K562 (cell line): ENCODE results near the gene REPS1. TPM values are rescaled to one million over a fixed set of nuclear protein-coding genes. Genes with fewer than 3 reads are reported as not detected.
A peak's percentile ranks its signal among the peaks of the same experiment; 100 is the strongest.

Experiments used
- ATAC-seq: fragments of 200-7000 bp; cut with Tn5 transposase; 3 replicates; pipeline ENCODE4 v1.9.1; 2020; ENCODE audit warnings: moderate library complexity
- BruUV-seq: library from RNA; stranded (reverse); fragments of 400-500 nt; replicated peaks from 2 replicates; lab custom pipeline; 2021; lab: Mats Ljungman, UMichigan
- CTCF ChIA-PET: fragments of 300-600 bp; formaldehyde crosslinking; extraction: SDS; loops from one replicate; lab custom pipeline; 2021; ENCODE audit warnings: low intra/inter-chr PET ratio; lab: Yijun Ruan, JAX
- POLR2A ChIA-PET: fragments of 300-600, 350-650 bp; sonication (Branson Sonifier 250); formaldehyde crosslinking; extraction: SDS; loops from one replicate; lab custom pipeline; 2021; ENCODE audit warnings: antibody characterized with exemption, inconsistent platforms; lab: Yijun Ruan, JAX
- DNase-seq, 4 experiments: peaks; one replicate each; pipeline versions ENCODE4 v3.0.0 to v3.0.0-alpha.2; 2011 to 2018; ENCODE audit warnings: low spot score in 3 of 4, mixed read lengths in 3 of 4; ENCODE audit errors: extremely low read depth in 1 of 4
- FAIRE-seq: peaks from 2 replicates; lab custom pipeline; 2011; peaks lifted over from hg19 to GRCh38; lab: Jason Lieb, UNC
- H2AFZ ChIP-seq: 2 replicates; pipeline ENCODE4 v1.6.0; 2011; ENCODE audit warnings: low read depth, low read length, control low read depth, inconsistent platforms
- H3K27ac ChIP-seq: fragments of 200-600 bp; 3 replicates; pipeline ENCODE4 v1.8.0; 2011; ENCODE audit warnings: low read depth, mild to moderate bottlenecking, control low read depth, inconsistent platforms, low read length, moderate library complexity, mixed read lengths; ENCODE audit errors: extremely low read depth
- H3K27me3 ChIP-seq, 2 experiments: fragments of 300-600 bp in 1 of 2; 2 replicates in 1 of 2; 3 replicates in 1 of 2; pipeline versions ENCODE4 v1.6.0 to v1.8.0; 2011; ENCODE audit warnings: inconsistent platforms in 2 of 2, low read length in 2 of 2, mild to moderate bottlenecking in 1 of 2, mixed read lengths in 1 of 2, moderate library complexity in 1 of 2; ENCODE audit not compliant: control insufficient read depth in 2 of 2, insufficient read depth in 2 of 2
- H3K36me3 ChIP-seq: fragments of 300-600 bp; 3 replicates; pipeline ENCODE4 v1.8.0; 2011; ENCODE audit warnings: mild to moderate bottlenecking, low read length, inconsistent platforms; ENCODE audit not compliant: control insufficient read depth, insufficient read depth
- H3K4me1 ChIP-seq, 2 experiments: fragments of 200-600 bp in 1 of 2; replicated peaks in 1 of 2; 2 replicates in 1 of 2; 3 replicates in 1 of 2; pipeline versions ENCODE4 v1.5.1 to v1.8.0; 2011; ENCODE audit warnings: inconsistent platforms in 2 of 2, low read length in 2 of 2, mild to moderate bottlenecking in 1 of 2, mixed read lengths in 1 of 2, moderate library complexity in 1 of 2; ENCODE audit not compliant: control insufficient read depth in 2 of 2, insufficient read depth in 2 of 2
- H3K4me2 ChIP-seq: 2 replicates; pipeline ENCODE4 v1.6.1; 2011; ENCODE audit warnings: low read length, control low read depth, inconsistent platforms, mixed read lengths; ENCODE audit not compliant: insufficient read depth
- H3K4me3 ChIP-seq: fragments of 200-600 bp; sonication (generic), shearing (Covaris generic); 2 replicates; pipeline ENCODE4 v1.5.1; 2016; ENCODE audit warnings: control low read depth, inconsistent platforms
- H3K79me2 ChIP-seq: fragments of 200-600 bp; 3 replicates; pipeline ENCODE4 v1.8.0; 2011; ENCODE audit warnings: low read length, inconsistent platforms; ENCODE audit not compliant: control insufficient read depth, insufficient read depth
- H3K9ac ChIP-seq, 2 experiments: 2 replicates each; pipeline versions ENCODE4 v1.6.0 to v1.6.1; 2011; ENCODE audit warnings: low read depth in 2 of 2, low read length in 2 of 2, control low read depth in 1 of 2, inconsistent platforms in 1 of 2, mild to moderate bottlenecking in 1 of 2, mixed read lengths in 1 of 2; ENCODE audit not compliant: insufficient read depth in 1 of 2
- H3K9me1 ChIP-seq: one replicate; pipeline ENCODE4 v1.6.0; 2011; ENCODE audit warnings: inconsistent platforms, mild to moderate bottlenecking, low read length, moderate library complexity; ENCODE audit not compliant: control insufficient read depth, insufficient read depth
- H3K9me3 ChIP-seq: replicated peaks from 2 replicates; pipeline ENCODE4 v1.5.1; 2011; ENCODE audit warnings: low read depth, low read length, inconsistent platforms; ENCODE audit not compliant: control insufficient read depth, insufficient read depth
- H4K20me1 ChIP-seq: replicated peaks from 2 replicates; pipeline ENCODE4 v1.6.1; 2011; ENCODE audit warnings: low read length, inconsistent platforms, mixed read lengths; ENCODE audit not compliant: control insufficient read depth, insufficient read depth
- CHD2 ChIP-seq: IDR thresholded peaks from 2 replicates; pipeline ENCODE4 v1.6.1; 2011; ENCODE audit warnings: low read depth, low read length
- HDAC8 ChIP-seq: fragments of 450-650 bp; IDR thresholded peaks from 2 replicates; pipeline ENCODE4 v1.6.1; 2016; ENCODE audit warnings: mild to moderate bottlenecking, missing genetic modification characterization, moderate library complexity, missing compliant biosample characterization
- MECOM ChIP-seq: fragments of 250-450 bp; sonication (Bioruptor Pico); IDR thresholded peaks from 2 replicates; pipeline ENCODE4 v1.8.0; 2022; ENCODE audit warnings: inconsistent platforms
- PHB2 ChIP-seq: fragments of 450-650 bp; IDR thresholded peaks from 2 replicates; pipeline ENCODE4 v1.6.1; 2017; ENCODE audit warnings: low read depth
- ZFP36 ChIP-seq: fragments of 150-350 bp; IDR thresholded peaks from 2 replicates; pipeline ENCODE4 v1.6.1; 2018; ENCODE audit warnings: low read length, low read depth; ENCODE audit not compliant: partially characterized antibody
- ZNF277 ChIP-seq: fragments of 250-450 bp; sonication (Bioruptor Pico); IDR thresholded peaks from 2 replicates; pipeline ENCODE4 v1.8.0; 2022; ENCODE audit warnings: inconsistent platforms, mild to moderate bottlenecking, moderate library complexity, borderline replicate concordance
- ZNF766 ChIP-seq: fragments of 200-800 bp; sonication (Bioruptor generic); conservative IDR thresholded peaks from 2 replicates; pipeline ENCODE4 v1.6.1; 2016; ENCODE audit warnings: missing genetic modification characterization, missing compliant biosample characterization
- WGBS: fragments of 100-300 bp; shearing (Covaris generic); methylation state at CpG from one replicate; pipeline ENCODE4 v1.1.6; 2016; ENCODE audit warnings: low coverage, mixed read lengths; ENCODE audit not compliant: insufficient coverage; ENCODE audit errors: missing lambda C conversion rate; 5-methylcytosine and 5-hydroxymethylcytosine counted together
- in situ Hi-C: fragments of 300-500 bp; cut with MboI; formaldehyde crosslinking; loops from 4 replicates; pipeline ENCODE4 v1.15.0; 2018; ENCODE audit warnings: inconsistent platforms, mixed read lengths
- intact Hi-C: fragments of 100-400 bp; cut with micrococcal nuclease; formaldehyde crosslinking; loops from 2 replicates; pipeline ENCODE4 v1.14.2; 2022
- polyA plus RNA-seq, 8 experiments: library from polyadenylated mRNA; depleted of rRNA in 4 of 8; stranded (reverse) in 5 of 8; unstranded in 3 of 8; fragments of >200 nt; fragmentation: Nextera tagmentation in 2 of 8; fragmentation: Illumina TruSeq in 1 of 8; extraction: Ambion mirVana in 2 of 8; extraction: Trizol in 1 of 8; gene quantifications; 2 replicates each; pipeline versions ENCODE4 v1.2.1 to v1.2.3, GENCODE V29; 2011 to 2014; ENCODE audit warnings: inconsistent platforms in 1 of 8, missing spikeins in 1 of 8
- total RNA-seq, 7 experiments: library from RNA; depleted of rRNA in 6 of 7; stranded (reverse); fragments of >200 nt in 6 of 7; fragmentation: Illumina TruSeq in 2 of 7; extraction: Trizol in 2 of 7; gene quantifications; 2 replicates each; pipeline versions ENCODE4 v1.2.1 to v1.2.3, GENCODE V29; 2011 to 2021; ENCODE audit warnings: low replicate concordance in 1 of 7
- TF ChIP-seq, protein P1 (sequence below): fragments of 250-450 bp; sonication (Bioruptor Pico); IDR thresholded peaks from 2 replicates; pipeline ENCODE4 v1.5.0; 2020; ENCODE audit warnings: mild to moderate bottlenecking

Gene REPS1
- total and polyA plus RNA-seq, 9 of the 15 experiments (the other 6 are each of a cell fraction or from before 2014, with no cell fraction given): 7.9 to 36.0 (median 27.8) TPM

DNA sequence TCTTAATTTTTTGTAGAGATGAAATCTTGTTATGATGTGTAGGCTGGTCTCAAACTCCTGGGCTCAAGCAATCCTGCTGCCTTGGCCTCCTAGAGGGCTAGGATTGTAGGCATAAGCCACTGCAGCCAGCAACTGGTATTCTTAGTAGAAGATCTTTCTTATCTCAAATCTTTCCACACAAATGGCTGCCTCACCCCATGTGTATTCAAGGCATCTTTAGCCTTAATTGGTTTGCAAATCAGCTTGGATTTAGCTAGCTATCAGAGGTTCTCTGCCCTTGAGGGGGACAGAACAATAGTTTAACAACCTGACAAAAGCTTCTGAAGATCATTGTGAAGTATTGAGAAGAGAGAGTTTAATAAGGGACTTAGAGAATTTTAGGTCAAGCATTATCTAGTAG lies 22.6 kb upstream of the REPS1 start (continued):
- TF ChIP-seq, protein P1, sequence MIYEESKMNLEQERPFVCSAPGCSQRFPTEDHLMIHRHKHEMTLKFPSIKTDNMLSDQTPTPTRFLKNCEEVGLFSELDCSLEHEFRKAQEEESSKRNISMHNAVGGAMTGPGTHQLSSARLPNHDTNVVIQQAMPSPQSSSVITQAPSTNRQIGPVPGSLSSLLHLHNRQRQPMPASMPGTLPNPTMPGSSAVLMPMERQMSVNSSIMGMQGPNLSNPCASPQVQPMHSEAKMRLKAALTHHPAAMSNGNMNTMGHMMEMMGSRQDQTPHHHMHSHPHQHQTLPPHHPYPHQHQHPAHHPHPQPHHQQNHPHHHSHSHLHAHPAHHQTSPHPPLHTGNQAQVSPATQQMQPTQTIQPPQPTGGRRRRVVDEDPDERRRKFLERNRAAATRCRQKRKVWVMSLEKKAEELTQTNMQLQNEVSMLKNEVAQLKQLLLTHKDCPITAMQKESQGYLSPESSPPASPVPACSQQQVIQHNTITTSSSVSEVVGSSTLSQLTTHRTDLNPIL (CRISPR knock-in tag): no peak
- no peak for TF ChIP-seq ZNF766 (CRISPR knock-in tag)
- no peak for TF ChIP-seq MECOM

- no peak for ATAC-seq
- Histone ChIP-seq H3K36me3 (no peaks in the 10 kb centered on the region), H3K27ac (no peak overlapping the region), H3K9ac (no peak overlapping the region), H3K4me1 (no peaks in the 10 kb centered on the region), H4K20me1 (no peaks in the 10 kb centered on the region)
- intact Hi-C loops: no loop called here
- TF ChIP-seq ZFP36 (peak; percentile 59), ZNF277 (CRISPR knock-in tag) (no peak), PHB2 (no peak), HDAC8 (tag) (no peak), CHD2 (peak; percentile 70)
- TF ChIP-seq, all 486 proteins: peak for 2
- in situ Hi-C loops: no loop called here
- 4% methylated on average over 9 of the region's 9 CpGs for WGBS
- peaks cover 10 to 11% of the 10 kb centered on the region in 2 experiments for H3K27me3 ChIP-seq
- no peaks in the 10 kb centered on the region for H3K9me3 ChIP-seq
- H3K4me2 ChIP-seq: no peak overlapping the region
- no TSS peak for BruUV-seq
- DNase-seq (no peak), FAIRE-seq (no peak)
- CTCF ChIA-PET: no interaction called here
- no peaks in the 10 kb centered on the region for H3K79me2 ChIP-seq
- H2AFZ ChIP-seq: peak overlapping the region; percentile 8; the same call in 1 of the 2 replicates
- POLR2A ChIA-PET: no interaction called here
- H3K9me1 ChIP-seq: no peaks in the 10 kb centered on the region
- no peak overlapping the region for H3K4me3 ChIP-seq
Observed at GRCh38 chr6:139008117-139008516, 20.1 kb upstream of the REPS1 start.
